Measurements from ENCODE around the gene POLE. TPM values are rescaled to one million over a fixed set of nuclear protein-coding genes. Genes with fewer than 3 reads are reported as not detected.

The POLE gene
- total and polyA plus RNA-seq, 9 of the 15 experiments (the other 6 are each of a cell fraction or from before 2014, with no cell fraction given), result 2.4 to 154 (median 49.6) TPM

GRCh38 chr12:132600048-132601032, 86.8 kb downstream of the POLE start (continued):
- TF ChIP-seq ETS1 (conservative IDR thresholded peaks at IDR 0.05; ENCODE audit: control insufficient read depth, low read depth, low read length) (no peak), ILK (tag; IDR thresholded peaks at IDR 0.05; ENCODE audit: borderline replicate concordance, low read depth) (no peak), CTCFL (IDR thresholded peaks at IDR 0.05; ENCODE audit: borderline replicate concordance, insufficient read depth, low read depth, low read length, poor library complexity, severe bottlenecking) (peak; percentile 31), POLR2G (IDR thresholded peaks at IDR 0.05; ENCODE audit: low read depth, low read length) (peak; percentile 70), ZNF518B (CRISPR knock-in tag; IDR thresholded peaks at IDR 0.05) (no peak), MXI1 (IDR thresholded peaks at IDR 0.05; ENCODE audit: low read depth, low read length) (no peak), YY1 (IDR thresholded peaks at IDR 0.05; ENCODE audit: borderline replicate concordance in 1 of 3, control insufficient read depth in 1 of 3, extremely low read depth in 1 of 3, insufficient read depth in 3 of 3, insufficient read length in 1 of 3, insufficient replicate concordance in 2 of 3, low read depth in 1 of 3, low read length in 2 of 3) (peak in 1 of 3 experiments; percentile 49), JUN (IDR thresholded peaks at IDR 0.05; ENCODE audit: borderline replicate concordance, low read depth, low read length) (no peak), JUN (CRISPR knock-in tag; IDR thresholded peaks at IDR 0.05; ENCODE audit: borderline replicate concordance) (no peak), ARID3A (IDR thresholded peaks at IDR 0.05; ENCODE audit: borderline replicate concordance, low read depth, low read length) (no peak), UBTF (IDR thresholded peaks at IDR 0.05; ENCODE audit: borderline replicate concordance in 1 of 2, low read depth in 2 of 2, low read length in 2 of 2) (0 out of 4 replicates have a peak, but pooled peaks of 1 of the 2 experiments have one; percentile 69)
